Nephron progenitor cell (in vitro differentiated cells): ENCODE measurements around the gene GHRHR.

Experiments used
- DNase-seq: peaks from one replicate; pipeline ENCODE4 v3.0.0; 2021
- H3K27ac Mint-ChIP-seq: 2 replicates; pipeline ENCODE4 v1.8.0; 2021; ENCODE audit warnings: mild to moderate bottlenecking, moderate library complexity, mixed read lengths
- H3K27me3 Mint-ChIP-seq: 2 replicates; pipeline ENCODE4 v1.8.0; 2021; ENCODE audit warnings: mild to moderate bottlenecking, low read depth, mixed read lengths; ENCODE audit not compliant: poor library complexity
- H3K36me3 Mint-ChIP-seq: 2 replicates; pipeline ENCODE4 v1.8.0; 2021; ENCODE audit warnings: low read depth, mixed read lengths
- H3K4me1 Mint-ChIP-seq: 2 replicates; pipeline ENCODE4 v1.8.0; 2021; ENCODE audit warnings: mixed read lengths
- H3K4me3 Mint-ChIP-seq: 2 replicates; pipeline ENCODE4 v1.8.0; 2021; ENCODE audit warnings: mild to moderate bottlenecking, moderate library complexity, mixed read lengths
- H3K9me3 Mint-ChIP-seq: 2 replicates; pipeline ENCODE4 v1.8.0; 2021; ENCODE audit warnings: mild to moderate bottlenecking, moderate library complexity, mixed read lengths
- CTCF ChIP-seq: fragments of 200-600 bp; sonication (generic); IDR thresholded peaks from 2 replicates; pipeline ENCODE4 v1.5.0; 2021; ENCODE audit warnings: antibody characterized with exemption

Gene GHRHR

GRCh38 chr7:31027161-31027965, 63.6 kb downstream of the GHRHR start:
- Mint-ChIP-seq H3K9me3 (no peaks in the 10 kb centered on the region), H3K4me1 (peaks cover 49% of the 10 kb centered on the region), H3K36me3 (no peaks in the 10 kb centered on the region), H3K4me3 (peak overlapping the region; percentile 59), H3K27me3 (peaks cover 17% of the 10 kb centered on the region), H3K27ac (peak overlapping the region; percentile 90)
- TF ChIP-seq CTCF: no peak
- DNase-seq: peak; percentile 72

- Mint-ChIP-seq H3K9me3 (no peaks in the 10 kb centered on the region), H3K27ac (no peak overlapping the region), H3K4me3 (no peak overlapping the region), H3K36me3 (no peaks in the 10 kb centered on the region), H3K4me1 (peaks cover 44% of the 10 kb centered on the region), H3K27me3 (peaks cover 17% of the 10 kb centered on the region)
- no peak for TF ChIP-seq CTCF
- no peak for DNase-seq
Measured at GRCh38 chr7:31028006-31028405, 64.3 kb downstream of the GHRHR start.

GRCh38 chr7:31028417-31028992, 64.8 kb downstream of the GHRHR start:
- Mint-ChIP-seq H3K4me1 (peaks cover 44% of the 10 kb centered on the region), H3K4me3 (no peak overlapping the region), H3K9me3 (no peaks in the 10 kb centered on the region), H3K27me3 (peaks cover 17% of the 10 kb centered on the region), H3K27ac (no peak overlapping the region), H3K36me3 (no peaks in the 10 kb centered on the region)
- no peak for TF ChIP-seq CTCF
- no peak for DNase-seq
